WERI-Rb-1 (cell line): ENCODE data around the gene SOX18.

Experiments used
- DNase-seq: peaks from one replicate; pipeline ENCODE4 v3.0.0-alpha.2; 2020
- H3K27ac ChIP-seq: fragments of 250-450 bp; sonication (Bioruptor Pico); 2 replicates; pipeline ENCODE4 v1.5.1; 2020; ENCODE audit warnings: mild to moderate bottlenecking, moderate library complexity
- H3K27me3 ChIP-seq: fragments of 250-450 bp; sonication (Bioruptor Pico); 2 replicates; pipeline ENCODE4 v1.5.1; 2021; ENCODE audit warnings: mild to moderate bottlenecking, low read depth, moderate library complexity; ENCODE audit not compliant: insufficient read depth, severe bottlenecking
- H3K36me3 ChIP-seq: fragments of 250-450 bp; sonication (Bioruptor Pico); 2 replicates; pipeline ENCODE4 v1.5.1; 2020; ENCODE audit warnings: mild to moderate bottlenecking, moderate library complexity
- H3K4me3 ChIP-seq: 2 replicates; pipeline ENCODE4 v1.5.1; 2011; ENCODE audit warnings: low read depth, mild to moderate bottlenecking, control low read depth, low read length
- H3K9me3 ChIP-seq: fragments of 250-450 bp; sonication (Bioruptor Pico); 2 replicates; pipeline ENCODE4 v1.5.1; 2021; ENCODE audit warnings: mild to moderate bottlenecking, moderate library complexity; ENCODE audit not compliant: severe bottlenecking
- CTCF ChIP-seq: IDR thresholded peaks from 2 replicates; pipeline ENCODE4 v1.5.1; 2011; ENCODE audit warnings: low read depth, mild to moderate bottlenecking, control low read depth, inconsistent platforms, low read length

Gene SOX18

DNA sequence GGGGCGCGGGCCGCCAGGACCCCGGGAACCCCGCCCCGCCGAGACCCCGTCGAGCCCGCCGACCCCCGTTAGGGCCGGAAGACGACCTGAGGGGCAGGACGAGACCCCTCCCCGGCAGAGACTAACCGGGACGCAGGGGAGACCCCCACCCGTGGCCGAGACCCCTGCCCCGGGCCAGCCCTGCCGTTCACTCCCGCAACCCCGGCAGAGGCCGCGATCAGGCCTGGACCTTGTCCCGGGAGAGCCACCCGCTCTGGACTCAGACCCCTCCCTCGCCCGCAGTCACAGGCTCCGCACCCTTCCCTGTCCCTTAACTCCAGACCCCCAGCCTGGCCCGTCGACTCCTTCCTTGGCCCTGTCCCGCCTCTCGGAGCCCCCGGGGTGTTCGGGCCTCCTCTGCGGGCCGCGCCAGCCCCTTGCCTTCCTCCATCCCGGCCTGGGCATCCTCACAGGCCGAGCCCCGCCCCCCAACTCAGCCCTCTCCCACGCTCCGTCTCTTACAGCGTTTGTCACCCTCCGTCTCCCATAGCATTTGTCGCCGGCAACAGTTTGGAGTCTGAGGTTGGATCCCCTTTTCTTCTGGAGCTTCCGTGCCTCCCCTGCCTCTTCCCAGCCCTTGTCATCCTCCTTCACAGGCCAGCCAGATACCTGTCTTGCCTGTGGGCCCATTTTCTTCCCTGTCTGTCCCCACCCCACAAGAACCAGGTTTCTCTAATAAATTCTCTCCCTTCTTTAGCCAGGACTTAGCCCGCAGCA is 14.1 kb upstream of the SOX18 start:
- Histone ChIP-seq H3K27ac (peak overlapping the region; percentile 50), H3K4me3 (peak overlapping the region; percentile 65), H3K27me3 (no peaks in the 10 kb centered on the region), H3K9me3 (no peaks in the 10 kb centered on the region), H3K36me3 (no peaks in the 10 kb centered on the region)
- TF ChIP-seq CTCF, result no peak
- no peak for DNase-seq

DNA sequence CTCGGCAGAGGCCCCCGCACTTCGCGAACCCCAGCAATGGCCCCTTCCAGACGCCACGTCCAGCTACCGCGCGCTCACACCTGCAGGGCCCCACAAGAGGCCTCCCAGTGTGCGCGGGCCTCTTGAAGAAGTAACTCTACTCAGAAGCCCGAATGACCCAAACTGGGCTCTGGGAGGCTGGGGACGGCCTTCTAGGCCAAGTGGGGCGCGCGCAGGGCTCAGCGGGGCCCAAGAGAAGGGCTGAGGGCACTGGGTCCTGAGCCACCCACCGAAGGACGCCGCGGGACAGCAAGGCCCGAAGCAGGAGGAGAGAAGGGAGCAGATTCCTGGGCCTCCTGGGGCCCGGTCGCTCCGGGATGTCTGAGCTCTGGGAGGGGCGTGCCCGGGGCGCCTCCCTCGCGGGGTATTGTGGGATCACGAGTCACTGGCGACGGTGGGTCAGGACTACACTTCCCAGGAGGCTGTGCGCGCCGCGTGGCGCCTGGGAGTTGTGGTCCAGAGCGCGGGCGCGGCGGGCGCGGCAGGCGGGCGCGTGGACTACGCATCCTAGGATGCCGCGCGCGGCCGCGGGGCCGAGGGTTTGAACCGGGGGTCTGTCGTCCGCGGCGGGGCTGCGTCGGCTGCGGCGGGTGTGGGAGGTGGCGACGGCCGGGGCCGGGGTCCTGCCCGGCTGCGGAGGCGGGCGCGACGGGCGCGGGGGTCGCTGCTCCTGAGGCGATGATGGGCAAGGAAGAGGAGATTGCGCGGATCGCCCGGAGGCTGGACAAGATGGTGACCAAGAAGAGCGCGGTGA is 13.4 kb upstream of the SOX18 start, which contains the start of gene TCEA2:
Gene TCEA2 (plus strand): TSS at position 603 of the 793 bp plus-strand sequence. CDS start 115 bp downstream, at position 718.
- no peak for TF ChIP-seq CTCF
- H3K27ac ChIP-seq, result peak within 1 kb of the TSS; percentile 69

DNA sequence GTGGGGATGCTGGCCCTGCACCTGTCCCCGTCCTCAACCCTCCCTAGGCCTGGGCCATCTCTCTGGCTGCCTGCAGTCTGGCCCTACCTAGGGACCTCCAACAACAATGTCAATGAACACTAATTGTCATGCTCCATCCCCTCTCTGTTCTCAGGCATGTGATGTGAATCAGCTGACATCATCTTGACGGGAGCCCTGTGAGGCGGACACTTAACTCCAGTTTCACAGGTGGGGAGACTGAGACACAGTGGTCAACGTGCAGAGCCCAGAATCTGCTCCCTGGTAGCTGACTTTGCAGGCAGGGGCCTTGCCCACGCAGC is 12.8 kb upstream of the SOX18 start:
- Histone ChIP-seq H3K9me3 (no peaks in the 10 kb centered on the region), H3K36me3 (no peaks in the 10 kb centered on the region), H3K27me3 (no peaks in the 10 kb centered on the region), H3K27ac (peak overlapping the region; percentile 69), H3K4me3 (peak overlapping the region; percentile 45)
- no peak for TF ChIP-seq CTCF
- DNase-seq, result no peak

More for the DNA sequence above, 13.4 kb upstream of the SOX18 start, which contains the start of gene TCEA2:
- Histone ChIP-seq H3K4me3 (peak within 1 kb of the TSS; percentile 65), H3K27me3 (no peaks in the 10 kb centered on the region), H3K9me3 (no peaks in the 10 kb centered on the region), H3K36me3 (no peaks in the 10 kb centered on the region)
- peak; percentile 93 for DNase-seq

- no peak for DNase-seq
These were observed 9.1 kb upstream of the SOX18 start for GRCh38 chr20:64058536-64058935.

More at GRCh38 chr20:64058536-64058935, 9.1 kb upstream of the SOX18 start:
- no peaks in the 10 kb centered on the region for H3K36me3 ChIP-seq
- no peaks in the 10 kb centered on the region for H3K9me3 ChIP-seq
- no peak overlapping the region for H3K4me3 ChIP-seq
- no peak for TF ChIP-seq CTCF
- no peak overlapping the region for H3K27ac ChIP-seq
- no peaks in the 10 kb centered on the region for H3K27me3 ChIP-seq
